ENCODE results near the gene KLHL42.

GRCh38 chr12:27820564-27820963, 40.5 kb downstream of the KLHL42 start:
- no peak for TF ChIP-seq CTCF (conservative IDR thresholded peaks at IDR 0.05; ENCODE audit: low read length)
- no peak for TF ChIP-seq EZH2phosphoT487 (IDR thresholded peaks at IDR 0.05; ENCODE audit: borderline replicate concordance)

All from Loucy (cell line).